Measurements from ENCODE around the gene WNT7A.

The WNT7A gene

DNA sequence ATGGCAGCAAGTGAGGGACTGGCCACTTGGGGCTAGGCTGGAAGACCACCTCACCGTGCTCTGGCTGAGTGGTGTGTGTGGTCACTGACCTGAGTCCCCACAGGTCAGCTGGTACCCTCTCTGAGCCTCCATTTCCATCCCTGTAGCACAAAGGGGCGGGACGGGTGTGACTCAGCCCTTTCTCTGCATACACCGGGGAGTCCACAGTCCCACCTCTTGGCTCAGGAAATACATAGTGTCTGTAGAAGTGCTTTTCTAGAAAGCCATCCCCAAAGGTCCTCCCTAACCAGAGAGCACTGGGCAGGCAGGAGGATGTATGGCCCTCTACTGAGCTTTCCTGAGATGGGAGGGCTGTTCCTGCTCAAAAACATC is 27.2 kb downstream of the WNT7A start:
- Histone ChIP-seq H3K9ac (ENCODE audit: low read length) (no peak overlapping the region), H3K9me3 (ENCODE audit: control insufficient read depth, insufficient read depth, low read depth, low read length) (no peaks in the 10 kb centered on the region), H3K36me3 (ENCODE audit: control insufficient read depth, insufficient read depth, low read length) (no peaks in the 10 kb centered on the region), H3K4me1 (ENCODE audit: control insufficient read depth, insufficient read depth, low read length) (peaks cover 36% of the 10 kb centered on the region), H3K27me3 (ENCODE audit: control insufficient read depth, insufficient read depth, low read length) (peaks cover 5% of the 10 kb centered on the region; the same call in 1 of the 2 replicates), H3K4me3 (ENCODE audit: low read depth, low read length) (no peak overlapping the region), H3K27ac (ENCODE audit: low read depth, low read length) (no peak overlapping the region)

DNA sequence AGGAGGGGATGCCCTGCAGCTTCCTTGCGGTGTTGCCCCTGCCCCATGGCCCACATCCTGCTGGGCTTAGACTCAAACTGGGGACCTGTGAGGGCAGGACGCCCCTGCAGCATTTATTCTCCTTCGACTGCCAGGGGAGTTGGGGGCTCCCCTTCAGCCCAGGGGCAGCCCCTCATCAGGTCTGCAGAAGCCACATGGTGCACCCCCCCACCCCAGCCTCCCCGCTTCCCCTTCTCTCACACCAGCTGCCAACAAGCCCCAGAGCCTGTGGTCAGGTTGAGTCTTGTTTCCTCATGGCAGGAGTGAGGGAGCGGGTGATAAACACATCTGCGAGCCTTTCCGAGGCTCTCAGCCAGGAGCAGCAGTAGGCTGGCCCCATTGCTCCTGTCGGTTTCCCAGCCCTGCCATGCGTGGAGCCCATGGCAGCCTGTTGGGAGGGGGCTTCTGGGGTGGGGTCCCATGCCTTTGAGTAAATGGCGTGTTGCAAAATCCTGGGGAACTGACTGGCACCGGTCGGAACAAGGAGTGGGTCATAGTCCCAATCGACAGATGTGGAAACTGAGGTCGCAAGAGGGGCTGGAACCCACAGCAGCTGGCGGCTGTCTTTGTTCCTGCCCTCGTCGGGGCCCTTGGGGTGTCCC is 27.8 kb downstream of the WNT7A start:
- H3K4me1 ChIP-seq (ENCODE audit: control insufficient read depth, insufficient read depth, low read length): peaks cover 40% of the 10 kb centered on the region
- H3K27ac ChIP-seq (ENCODE audit: low read depth, low read length): no peak overlapping the region
- no peak overlapping the region for H3K4me3 ChIP-seq (ENCODE audit: low read depth, low read length)
- no peaks in the 10 kb centered on the region for H3K9me3 ChIP-seq (ENCODE audit: control insufficient read depth, insufficient read depth, low read depth, low read length)
- no peaks in the 10 kb centered on the region for H3K36me3 ChIP-seq (ENCODE audit: control insufficient read depth, insufficient read depth, low read length)
- H3K9ac ChIP-seq (ENCODE audit: low read length): no peak overlapping the region
- peaks cover 2% of the 10 kb centered on the region; the same call in 1 of the 2 replicates for H3K27me3 ChIP-seq (ENCODE audit: control insufficient read depth, insufficient read depth, low read length)

- no peak overlapping the region for H3K4me3 ChIP-seq (ENCODE audit: low read depth, low read length)
- no peaks in the 10 kb centered on the region for H3K36me3 ChIP-seq (ENCODE audit: control insufficient read depth, insufficient read depth, low read length)
- peaks cover 43% of the 10 kb centered on the region for H3K4me1 ChIP-seq (ENCODE audit: control insufficient read depth, insufficient read depth, low read length)
- no peaks in the 10 kb centered on the region for H3K9me3 ChIP-seq (ENCODE audit: control insufficient read depth, insufficient read depth, low read depth, low read length)
- no peaks in the 10 kb centered on the region for H3K27me3 ChIP-seq (ENCODE audit: control insufficient read depth, insufficient read depth, low read length)
- H3K27ac ChIP-seq (ENCODE audit: low read depth, low read length): no peak overlapping the region
- H3K9ac ChIP-seq (ENCODE audit: low read length): peak overlapping the region; percentile 3
These were observed 28.6 kb downstream of the WNT7A start for GRCh38 chr3:13851091-13851849.

DNA sequence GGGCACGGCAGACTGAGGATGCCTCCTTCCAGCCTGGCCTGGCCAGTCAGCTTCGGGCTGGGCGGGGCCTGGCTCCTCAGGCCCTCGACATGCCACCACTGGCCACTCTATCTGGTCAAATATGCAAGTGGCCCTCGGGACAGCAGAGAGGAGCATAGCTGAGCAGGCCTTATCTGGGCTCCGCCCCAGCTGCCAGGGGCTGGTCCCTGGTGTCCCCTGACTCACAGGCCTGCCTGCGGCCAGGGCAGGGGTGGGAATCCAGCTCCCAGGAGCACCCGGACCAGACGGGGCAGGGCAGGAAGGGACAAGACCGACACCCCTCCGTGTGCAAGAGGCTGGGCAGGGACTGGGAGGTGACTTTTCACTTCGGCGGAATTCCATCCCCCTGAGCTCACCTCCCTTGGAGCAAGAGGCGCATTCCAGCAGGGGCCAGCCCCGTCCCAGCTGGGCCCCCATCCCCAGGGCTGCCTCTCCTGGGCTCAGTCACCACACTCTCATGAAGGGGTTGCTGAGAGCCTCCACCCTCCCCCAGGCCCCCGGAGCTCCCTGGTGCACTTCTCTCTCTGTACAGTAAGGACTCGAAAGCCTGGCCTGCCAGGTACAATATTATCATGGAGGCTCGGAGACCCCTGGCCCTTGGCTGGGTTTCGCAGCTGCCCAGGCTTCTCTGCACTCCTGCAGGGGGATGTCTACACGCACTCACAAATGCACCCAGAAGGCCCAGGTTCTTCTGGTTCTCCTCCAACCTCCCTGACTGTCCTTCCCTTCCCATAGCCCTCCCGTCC is 29.5 kb downstream of the WNT7A start:
- peaks cover 43% of the 10 kb centered on the region for H3K4me1 ChIP-seq (ENCODE audit: control insufficient read depth, insufficient read depth, low read length)
- H3K27ac ChIP-seq (ENCODE audit: low read depth, low read length): peak overlapping the region; percentile 35; the same call in 1 of the 2 replicates
- no peak overlapping the region for H3K4me3 ChIP-seq (ENCODE audit: low read depth, low read length)
- peak overlapping the region; percentile 53 for H3K9ac ChIP-seq (ENCODE audit: low read length)
- no peaks in the 10 kb centered on the region for H3K36me3 ChIP-seq (ENCODE audit: control insufficient read depth, insufficient read depth, low read length)
- no peaks in the 10 kb centered on the region for H3K9me3 ChIP-seq (ENCODE audit: control insufficient read depth, insufficient read depth, low read depth, low read length)
- no peaks in the 10 kb centered on the region for H3K27me3 ChIP-seq (ENCODE audit: control insufficient read depth, insufficient read depth, low read length)

- no peak overlapping the region for H3K4me3 ChIP-seq (ENCODE audit: low read depth, low read length)
- no peaks in the 10 kb centered on the region for H3K36me3 ChIP-seq (ENCODE audit: control insufficient read depth, insufficient read depth, low read length)
- H3K9ac ChIP-seq (ENCODE audit: low read length): no peak overlapping the region
- H3K27ac ChIP-seq (ENCODE audit: low read depth, low read length): no peak overlapping the region
- peaks cover 40% of the 10 kb centered on the region for H3K4me1 ChIP-seq (ENCODE audit: control insufficient read depth, insufficient read depth, low read length)
- H3K27me3 ChIP-seq (ENCODE audit: control insufficient read depth, insufficient read depth, low read length): no peaks in the 10 kb centered on the region
- no peaks in the 10 kb centered on the region for H3K9me3 ChIP-seq (ENCODE audit: control insufficient read depth, insufficient read depth, low read depth, low read length)
These were observed 30.9 kb downstream of the WNT7A start for GRCh38 chr3:13849018-13849417.

DNA sequence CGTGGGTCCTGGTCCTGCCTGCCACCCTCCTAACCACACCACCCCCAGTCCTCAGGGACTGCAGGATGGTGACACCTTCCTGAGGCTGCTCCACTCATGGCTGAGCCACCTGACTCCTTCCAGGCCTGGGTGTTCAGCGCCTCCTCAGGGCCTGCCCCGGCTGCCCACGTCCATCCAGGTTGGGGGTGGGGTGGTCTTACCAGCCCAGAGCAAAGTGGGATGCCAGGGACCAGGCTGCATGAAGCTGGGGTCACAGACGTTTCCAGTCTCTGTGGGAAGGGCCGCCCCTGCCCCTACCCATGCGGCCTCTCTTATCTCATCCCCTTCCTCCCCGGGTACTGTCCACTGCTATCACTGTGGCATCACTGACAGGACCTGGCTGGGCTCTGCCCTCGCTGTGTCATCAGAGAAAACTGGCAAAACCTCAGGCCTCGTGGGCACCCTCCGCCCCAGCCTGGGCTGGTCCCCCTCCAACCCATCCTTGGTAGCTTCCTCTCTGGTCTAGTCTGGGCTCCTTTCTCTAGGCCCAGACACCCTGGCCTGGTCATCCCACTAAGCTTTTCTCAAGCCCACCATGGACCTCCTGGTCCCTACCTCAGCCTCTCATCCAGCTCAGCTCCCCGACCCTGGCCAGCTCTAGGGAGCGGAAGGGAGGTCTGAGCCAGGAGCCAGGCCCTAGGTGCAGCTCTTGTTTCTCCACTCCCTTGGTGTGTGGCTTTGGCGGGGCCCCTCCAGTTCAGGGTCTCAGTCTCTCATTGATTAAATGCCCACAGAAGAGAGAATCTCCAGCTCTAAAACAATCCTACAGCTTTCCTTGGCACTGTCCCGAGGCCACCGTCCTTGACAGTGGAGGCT is 32.9 kb downstream of the WNT7A start:
- no peaks in the 10 kb centered on the region for H3K27me3 ChIP-seq (ENCODE audit: control insufficient read depth, insufficient read depth, low read length)
- H3K36me3 ChIP-seq (ENCODE audit: control insufficient read depth, insufficient read depth, low read length): no peaks in the 10 kb centered on the region
- peaks cover 23% of the 10 kb centered on the region for H3K4me1 ChIP-seq (ENCODE audit: control insufficient read depth, insufficient read depth, low read length)
- H3K9me3 ChIP-seq (ENCODE audit: control insufficient read depth, insufficient read depth, low read depth, low read length): no peaks in the 10 kb centered on the region
- H3K27ac ChIP-seq (ENCODE audit: low read depth, low read length): no peak overlapping the region
- no peak overlapping the region for H3K9ac ChIP-seq (ENCODE audit: low read length)
- H3K4me3 ChIP-seq (ENCODE audit: low read depth, low read length): no peak overlapping the region

GRCh38 chr3:13846238-13846637 is 33.6 kb downstream of the WNT7A start:
- H3K36me3 ChIP-seq (ENCODE audit: control insufficient read depth, insufficient read depth, low read length): no peaks in the 10 kb centered on the region
- H3K9me3 ChIP-seq (ENCODE audit: control insufficient read depth, insufficient read depth, low read depth, low read length): no peaks in the 10 kb centered on the region
- peaks cover 22% of the 10 kb centered on the region for H3K4me1 ChIP-seq (ENCODE audit: control insufficient read depth, insufficient read depth, low read length)
- H3K27ac ChIP-seq (ENCODE audit: low read depth, low read length): no peak overlapping the region
- no peak overlapping the region for H3K4me3 ChIP-seq (ENCODE audit: low read depth, low read length)
- no peak overlapping the region for H3K9ac ChIP-seq (ENCODE audit: low read length)
- no peaks in the 10 kb centered on the region for H3K27me3 ChIP-seq (ENCODE audit: control insufficient read depth, insufficient read depth, low read length)

DNA sequence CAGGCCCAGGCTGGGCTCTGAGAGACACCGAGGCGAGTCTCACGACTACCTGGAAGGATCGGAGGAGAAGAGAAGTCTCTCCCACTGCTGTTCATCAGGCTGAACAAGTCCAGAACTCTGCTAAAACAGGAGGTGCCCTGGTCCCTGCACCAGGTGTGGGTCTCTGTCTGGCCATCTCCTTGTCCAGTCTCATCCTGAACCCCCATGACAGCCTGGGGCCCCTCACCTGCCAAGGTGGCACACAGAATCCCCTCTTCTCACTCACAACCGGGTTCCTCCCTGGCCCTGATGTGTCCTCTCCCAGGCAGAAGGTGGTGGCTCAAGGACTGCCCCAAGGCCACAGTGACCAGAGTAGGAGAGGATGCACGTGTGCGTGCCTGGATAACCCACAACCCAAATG is 34.1 kb downstream of the WNT7A start:
- no peaks in the 10 kb centered on the region for H3K27me3 ChIP-seq (ENCODE audit: control insufficient read depth, insufficient read depth, low read length)
- peaks cover 17% of the 10 kb centered on the region for H3K4me1 ChIP-seq (ENCODE audit: control insufficient read depth, insufficient read depth, low read length)
- no peak overlapping the region for H3K9ac ChIP-seq (ENCODE audit: low read length)
- no peak overlapping the region for H3K27ac ChIP-seq (ENCODE audit: low read depth, low read length)
- H3K36me3 ChIP-seq (ENCODE audit: control insufficient read depth, insufficient read depth, low read length): no peaks in the 10 kb centered on the region
- H3K9me3 ChIP-seq (ENCODE audit: control insufficient read depth, insufficient read depth, low read depth, low read length): no peaks in the 10 kb centered on the region
- H3K4me3 ChIP-seq (ENCODE audit: low read depth, low read length): no peak overlapping the region

DNA sequence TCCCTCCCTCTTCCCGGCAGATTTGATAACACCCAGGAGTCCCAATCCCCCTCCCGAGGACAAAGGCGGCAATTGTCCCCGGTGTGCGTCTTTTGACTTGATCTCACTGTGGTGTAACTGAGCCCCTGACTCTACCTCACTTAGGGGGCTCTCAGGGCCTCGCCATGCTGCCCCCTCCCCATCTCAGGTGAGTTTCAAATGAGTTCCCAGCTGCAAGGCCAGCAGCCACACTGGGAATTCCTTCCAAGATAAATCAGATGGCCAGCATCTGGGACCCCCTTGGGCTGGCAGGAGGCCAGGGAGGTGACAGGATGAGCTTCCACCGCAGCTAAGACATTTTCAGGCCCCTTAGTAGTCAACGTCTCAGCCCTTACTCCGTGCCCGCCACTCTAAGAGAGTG is 35.0 kb downstream of the WNT7A start:
- Histone ChIP-seq H3K27me3 (ENCODE audit: control insufficient read depth, insufficient read depth, low read length) (no peaks in the 10 kb centered on the region), H3K9me3 (ENCODE audit: control insufficient read depth, insufficient read depth, low read depth, low read length) (no peaks in the 10 kb centered on the region), H3K9ac (ENCODE audit: low read length) (no peak overlapping the region), H3K36me3 (ENCODE audit: control insufficient read depth, insufficient read depth, low read length) (no peaks in the 10 kb centered on the region), H3K4me3 (ENCODE audit: low read depth, low read length) (no peak overlapping the region), H3K27ac (ENCODE audit: low read depth, low read length) (no peak overlapping the region), H3K4me1 (ENCODE audit: control insufficient read depth, insufficient read depth, low read length) (peaks cover 8% of the 10 kb centered on the region)

DNA sequence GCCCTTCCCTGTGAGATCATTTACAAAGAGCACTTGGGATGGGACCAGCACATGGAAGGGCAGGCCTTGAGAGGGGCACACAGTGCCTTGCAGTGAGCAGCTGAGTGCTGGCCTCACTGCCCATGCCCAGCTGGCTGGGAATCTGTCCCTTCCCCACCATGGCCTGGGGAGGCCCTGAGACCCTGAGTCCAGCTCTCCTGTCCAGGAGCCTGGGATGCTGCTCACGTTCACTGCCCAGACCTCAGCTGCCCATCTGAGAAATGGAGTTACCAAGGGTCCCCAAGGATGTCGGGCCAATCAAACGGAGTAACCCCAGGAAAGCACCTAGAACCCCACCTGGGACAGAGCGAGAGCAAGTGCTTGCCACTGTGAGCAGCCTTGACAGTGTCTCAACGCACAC is 35.6 kb downstream of the WNT7A start:
- H3K27me3 ChIP-seq (ENCODE audit: control insufficient read depth, insufficient read depth, low read length): no peaks in the 10 kb centered on the region
- H3K4me3 ChIP-seq (ENCODE audit: low read depth, low read length): no peak overlapping the region
- H3K4me1 ChIP-seq (ENCODE audit: control insufficient read depth, insufficient read depth, low read length): peaks cover 7% of the 10 kb centered on the region; the same call in 1 of the 2 replicates
- H3K9me3 ChIP-seq (ENCODE audit: control insufficient read depth, insufficient read depth, low read depth, low read length): no peaks in the 10 kb centered on the region
- no peaks in the 10 kb centered on the region for H3K36me3 ChIP-seq (ENCODE audit: control insufficient read depth, insufficient read depth, low read length)
- H3K27ac ChIP-seq (ENCODE audit: low read depth, low read length): no peak overlapping the region
- H3K9ac ChIP-seq (ENCODE audit: low read length): no peak overlapping the region
